ENCODE data around the gene STK25.

STK25 gene

DNA sequence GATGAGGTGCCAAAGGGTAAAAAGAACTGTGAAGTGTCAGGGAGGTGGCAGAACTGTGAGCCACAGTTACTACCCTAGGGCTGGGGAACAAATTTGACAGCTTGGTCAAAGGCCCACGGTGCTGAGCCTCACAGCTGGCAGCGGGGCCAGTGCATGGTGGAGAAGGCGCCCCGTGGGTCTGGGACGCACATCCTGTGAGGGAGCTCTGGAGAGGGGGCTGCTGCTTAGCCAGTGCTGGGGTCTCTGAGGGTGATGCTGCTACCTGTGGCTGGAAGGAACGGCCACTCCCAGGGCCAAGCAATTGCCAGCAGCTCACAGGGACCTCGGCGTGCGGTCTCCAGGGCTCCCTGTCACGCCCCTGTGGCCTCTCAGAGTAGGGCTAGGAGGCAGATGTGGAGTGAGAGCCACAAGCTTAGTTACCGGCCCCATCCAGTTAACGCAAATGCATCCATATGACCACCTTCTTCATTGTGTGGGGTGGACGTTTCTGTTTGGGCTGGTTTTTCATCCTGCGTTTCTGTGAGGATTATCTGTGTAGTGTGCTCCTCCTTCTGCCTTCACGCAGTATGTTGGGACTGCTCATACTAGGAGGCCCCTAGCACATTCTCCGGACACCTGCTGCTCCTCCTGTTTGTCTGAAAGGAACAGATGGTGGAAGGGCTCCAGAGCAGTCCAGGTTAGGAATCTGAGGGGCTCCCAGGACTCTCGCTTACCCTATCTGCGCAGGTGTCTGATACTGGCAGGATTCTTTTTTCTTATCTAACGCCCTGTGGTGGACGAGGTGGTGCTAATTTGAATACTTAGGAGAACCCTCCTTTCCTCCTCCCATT is 26.0 kb downstream of the STK25 start:
- TF ChIP-seq, protein P1, sequence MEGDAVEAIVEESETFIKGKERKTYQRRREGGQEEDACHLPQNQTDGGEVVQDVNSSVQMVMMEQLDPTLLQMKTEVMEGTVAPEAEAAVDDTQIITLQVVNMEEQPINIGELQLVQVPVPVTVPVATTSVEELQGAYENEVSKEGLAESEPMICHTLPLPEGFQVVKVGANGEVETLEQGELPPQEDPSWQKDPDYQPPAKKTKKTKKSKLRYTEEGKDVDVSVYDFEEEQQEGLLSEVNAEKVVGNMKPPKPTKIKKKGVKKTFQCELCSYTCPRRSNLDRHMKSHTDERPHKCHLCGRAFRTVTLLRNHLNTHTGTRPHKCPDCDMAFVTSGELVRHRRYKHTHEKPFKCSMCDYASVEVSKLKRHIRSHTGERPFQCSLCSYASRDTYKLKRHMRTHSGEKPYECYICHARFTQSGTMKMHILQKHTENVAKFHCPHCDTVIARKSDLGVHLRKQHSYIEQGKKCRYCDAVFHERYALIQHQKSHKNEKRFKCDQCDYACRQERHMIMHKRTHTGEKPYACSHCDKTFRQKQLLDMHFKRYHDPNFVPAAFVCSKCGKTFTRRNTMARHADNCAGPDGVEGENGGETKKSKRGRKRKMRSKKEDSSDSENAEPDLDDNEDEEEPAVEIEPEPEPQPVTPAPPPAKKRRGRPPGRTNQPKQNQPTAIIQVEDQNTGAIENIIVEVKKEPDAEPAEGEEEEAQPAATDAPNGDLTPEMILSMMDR (IDR thresholded peaks at IDR 0.05; ENCODE audit: low read depth, low read length, missing control alignments): no peak
- Histone ChIP-seq H3K36me3 (replicated peaks) (peaks cover 2% of the 10 kb centered on the region), H3K4me3 (ENCODE audit: low read depth, low read length) (no peak overlapping the region), H3K27me3 (replicated peaks) (no peaks in the 10 kb centered on the region), H3K27ac (no peak overlapping the region)
- no peak for DNase-seq
- in situ Hi-C loops (cut with HindIII; ENCODE audit: low pct_ligation_motif_present, low sequenced_read_pairs): no loop called here

DNA sequence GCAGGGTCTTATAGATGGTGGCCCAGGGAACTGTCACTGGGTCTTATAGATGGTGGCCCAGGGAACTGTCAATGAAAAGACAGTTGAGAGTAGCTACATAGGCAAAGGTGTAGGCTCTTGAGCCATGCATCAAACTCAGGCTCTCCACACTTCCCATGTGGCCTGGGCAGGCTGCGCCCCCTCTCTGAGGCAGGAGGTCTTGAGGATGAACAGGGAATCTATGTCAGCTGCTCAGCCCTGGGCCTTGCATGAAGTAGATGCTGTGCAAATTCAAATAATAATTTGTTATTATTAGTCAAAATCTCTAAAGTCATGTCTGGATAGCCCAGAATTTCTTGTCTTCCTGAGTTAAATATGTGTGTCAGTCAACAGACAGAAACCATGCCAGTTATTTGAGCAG is 26.7 kb downstream of the STK25 start:
- in situ Hi-C loops (cut with HindIII; ENCODE audit: low pct_ligation_motif_present, low sequenced_read_pairs): no loop called here
- Histone ChIP-seq H3K27ac (no peak overlapping the region), H3K27me3 (replicated peaks) (no peaks in the 10 kb centered on the region), H3K36me3 (replicated peaks) (peaks cover 2% of the 10 kb centered on the region), H3K4me3 (ENCODE audit: low read depth, low read length) (no peak overlapping the region)
- no peak for DNase-seq
- TF ChIP-seq, protein P1 (IDR thresholded peaks at IDR 0.05; ENCODE audit: low read depth, low read length, missing control alignments): no peak

DNA sequence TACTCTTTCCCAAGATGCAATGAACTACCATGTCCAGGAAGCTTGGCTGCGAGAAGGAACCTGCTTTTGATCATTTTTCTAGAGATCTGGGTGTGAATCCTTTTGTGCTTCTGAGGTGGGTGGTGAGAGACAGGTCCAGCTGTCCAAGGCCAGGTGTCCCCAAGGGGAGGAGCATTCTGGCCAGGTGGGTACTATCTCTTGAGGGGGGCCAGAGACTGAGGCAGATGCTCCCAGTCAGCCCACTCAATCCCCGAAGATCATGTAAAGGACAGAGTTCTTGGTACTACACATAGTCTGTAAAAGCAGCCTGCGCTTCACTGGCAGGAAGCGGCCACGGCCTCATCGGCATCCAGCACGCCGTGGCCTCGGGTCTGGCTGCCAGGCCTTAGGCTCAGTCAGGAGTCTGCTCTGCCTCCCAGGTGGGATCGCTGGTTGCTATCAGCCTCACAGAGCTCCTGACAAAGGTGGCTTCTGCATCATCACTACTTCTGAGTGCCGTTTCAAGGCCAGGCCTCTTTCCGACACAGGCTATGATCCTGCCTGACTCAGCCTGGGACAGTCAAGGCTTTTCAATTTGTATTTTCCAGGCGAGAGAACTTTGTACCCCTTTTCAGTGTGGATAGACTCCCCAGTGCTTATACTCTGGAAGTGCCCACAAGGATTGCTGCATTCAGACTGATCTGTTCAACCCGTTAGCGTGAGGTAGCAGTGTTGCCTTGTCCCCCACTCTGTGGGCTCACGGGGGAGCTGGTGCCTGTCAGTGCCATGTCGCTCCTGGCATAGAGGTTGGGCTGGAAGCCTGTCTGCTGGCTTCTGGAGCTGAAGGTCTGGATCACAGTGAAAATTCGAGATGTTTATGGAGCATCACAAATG is 29.1 kb downstream of the STK25 start:
- Histone ChIP-seq H3K36me3 (replicated peaks) (no peaks in the 10 kb centered on the region), H3K27me3 (replicated peaks) (no peaks in the 10 kb centered on the region), H3K27ac (no peak overlapping the region), H3K4me3 (ENCODE audit: low read depth, low read length) (no peak overlapping the region)
- TF ChIP-seq, protein P1 (IDR thresholded peaks at IDR 0.05; ENCODE audit: low read depth, low read length, missing control alignments): no peak
- DNase-seq: no peak
- in situ Hi-C loops (cut with HindIII; ENCODE audit: low pct_ligation_motif_present, low sequenced_read_pairs): no loop called here

DNA sequence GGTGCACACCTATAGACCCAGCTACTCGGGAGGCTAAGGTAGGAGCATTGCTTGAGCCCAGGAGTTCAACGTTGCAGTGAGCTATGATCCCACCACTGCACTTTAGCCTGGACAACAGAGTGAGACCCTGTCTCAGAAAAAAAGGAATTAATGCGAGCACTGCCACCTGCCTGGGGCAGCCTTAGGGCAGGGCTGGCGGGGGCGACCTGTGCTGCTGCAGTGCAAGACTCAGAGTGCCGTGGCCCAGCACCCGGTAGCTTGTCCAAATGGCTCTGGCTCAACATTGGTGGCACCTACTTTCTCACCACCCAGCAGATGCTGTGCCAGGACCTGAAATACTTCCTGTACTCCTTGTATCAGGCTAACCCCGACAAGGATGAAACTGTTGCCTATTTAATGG is 30.2 kb downstream of the STK25 start:
- in situ Hi-C loops (cut with HindIII; ENCODE audit: low pct_ligation_motif_present, low sequenced_read_pairs): no loop called here
- TF ChIP-seq, protein P1 (IDR thresholded peaks at IDR 0.05; ENCODE audit: low read depth, low read length, missing control alignments): no peak
- Histone ChIP-seq H3K4me3 (ENCODE audit: low read depth, low read length) (no peak overlapping the region), H3K27me3 (replicated peaks) (no peaks in the 10 kb centered on the region), H3K27ac (no peak overlapping the region), H3K36me3 (replicated peaks) (no peaks in the 10 kb centered on the region)
- DNase-seq: no peak

DNA sequence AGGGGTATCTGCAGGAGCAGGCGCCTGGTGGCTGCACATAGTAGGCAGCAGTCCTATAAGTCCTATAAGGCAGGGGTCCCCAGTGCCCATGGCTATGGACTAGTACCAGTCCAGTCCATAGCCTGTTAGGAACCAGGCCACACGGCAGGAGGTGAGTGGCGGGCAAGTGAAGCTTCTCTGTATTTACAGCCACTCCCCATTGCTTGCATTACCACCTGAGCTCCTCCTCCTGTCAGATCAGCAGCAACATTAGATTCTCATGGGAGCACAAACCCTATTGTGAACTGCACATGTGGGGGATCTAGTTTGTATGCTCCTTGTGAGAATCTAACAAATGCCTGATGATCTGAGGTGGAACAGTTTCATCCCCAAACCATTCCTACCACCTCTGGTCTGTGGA is 33.1 kb downstream of the STK25 start:
- Histone ChIP-seq H3K4me3 (ENCODE audit: low read depth, low read length) (no peak overlapping the region), H3K27me3 (replicated peaks) (no peaks in the 10 kb centered on the region), H3K27ac (no peak overlapping the region), H3K36me3 (replicated peaks) (no peaks in the 10 kb centered on the region)
- DNase-seq: no peak
- in situ Hi-C loops (cut with HindIII; ENCODE audit: low pct_ligation_motif_present, low sequenced_read_pairs): no loop called here
- TF ChIP-seq, protein P1 (IDR thresholded peaks at IDR 0.05; ENCODE audit: low read depth, low read length, missing control alignments): no peak

All from brain microvascular endothelial cell (primary cell).